ENCODE data around the gene AKR1B15.

DNA sequence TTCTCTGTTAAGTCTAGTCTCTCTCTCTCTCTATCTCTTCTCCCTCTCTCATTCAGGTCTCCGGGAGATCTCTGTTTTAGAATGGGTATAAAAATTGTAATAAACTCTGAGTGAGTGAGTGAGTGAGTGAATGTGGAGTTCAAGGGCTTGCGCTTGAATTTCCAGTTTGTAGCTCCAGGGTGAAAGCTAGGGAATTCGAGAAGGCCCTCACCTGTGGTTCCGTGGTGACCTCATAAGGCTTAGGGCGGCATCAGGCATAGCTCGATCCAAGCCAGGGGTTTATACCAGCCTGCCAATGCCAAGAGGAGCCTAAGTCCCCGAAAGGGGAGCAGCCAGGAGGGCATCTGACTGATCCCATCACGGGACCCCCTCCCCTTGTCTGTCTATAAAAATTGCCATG lies 456 bp downstream of the AKR1B15 start:
- TF ChIP-seq POLR2A (IDR thresholded peaks at IDR 0.05; ENCODE audit: low read depth, low read length) (no peak), POLR2AphosphoS5 (IDR thresholded peaks at IDR 0.05; ENCODE audit: low read depth, low read length) (no peak)

Data from GM12892 (cell line).